GM12878 (cell line): ENCODE data around the gene MCM9. TPM values are rescaled to one million over a fixed set of nuclear protein-coding genes. Genes with fewer than 3 reads are reported as not detected.

Experiments used
- ATAC-seq: fragments of 200-7000 bp; cut with Tn5 transposase; 3 replicates; pipeline ENCODE4 v1.9.1; 2020; ENCODE audit warnings: mild to moderate bottlenecking, moderate library complexity
- BruUV-seq: library from RNA; stranded (reverse); fragments of 400-500 nt; replicated peaks from 2 replicates; lab custom pipeline; 2021; lab: Mats Ljungman, UMichigan
- CTCF ChIA-PET: fragments of 300-600 bp; sonication (Branson Sonifier 250); formaldehyde crosslinking; extraction: SDS; loops from one replicate; lab custom pipeline; 2021; ENCODE audit warnings: inconsistent platforms; lab: Yijun Ruan, JAX
- POLR2A ChIA-PET: fragments of 350-600 bp; formaldehyde crosslinking; extraction: SDS; loops from one replicate; lab custom pipeline; 2021; ENCODE audit warnings: inconsistent platforms; lab: Charles Lee
- RAD21 ChIA-PET: fragments of 300-600 bp; sonication (Branson Sonifier 250); formaldehyde crosslinking; loops from one replicate; lab custom pipeline; 2023; ENCODE audit warnings: antibody characterized with exemption; ENCODE audit not compliant: unreplicated experiment; lab: Charles Lee
- SMC1A ChIA-PET: fragments of 300-600 bp; sonication (Branson Sonifier 250); formaldehyde crosslinking; loops from one replicate; lab custom pipeline; 2023; ENCODE audit not compliant: unreplicated experiment, uncharacterized antibody; lab: Charles Lee
- DNase-seq: peaks from one replicate; pipeline ENCODE4 v3.0.0-alpha.2; 2011; ENCODE audit warnings: low read depth, low spot score
- FAIRE-seq: peaks from 3 replicates; lab custom pipeline; 2011; peaks lifted over from hg19 to GRCh38; lab: Jason Lieb, UNC
- H2AFZ ChIP-seq: 2 replicates; pipeline ENCODE4 v1.6.0; 2011; ENCODE audit warnings: low read depth, low read length, control low read depth; ENCODE audit not compliant: control insufficient read depth
- H3K27ac ChIP-seq: 2 replicates; pipeline ENCODE4 v1.5.1; 2011; ENCODE audit warnings: control low read depth; ENCODE audit not compliant: control insufficient read depth, insufficient read depth
- H3K27me3 ChIP-seq, 2 experiments: replicated peaks in 1 of 2; 2 replicates each; pipeline versions ENCODE4 v1.6.0 to v1.6.1; 2011; ENCODE audit warnings: low read length in 1 of 2; ENCODE audit not compliant: control insufficient read depth in 2 of 2, insufficient read depth in 2 of 2
- H3K36me3 ChIP-seq, 2 experiments: 2 replicates each; pipeline ENCODE4 v1.5.1; 2011; ENCODE audit warnings: low read length in 1 of 2; ENCODE audit not compliant: control insufficient read depth in 2 of 2, insufficient read depth in 2 of 2
- H3K4me1 ChIP-seq: 2 replicates; pipeline ENCODE4 v1.6.1; 2011; ENCODE audit warnings: mild to moderate bottlenecking, low read length, moderate library complexity, mixed read lengths; ENCODE audit not compliant: control insufficient read depth, insufficient read depth
- H3K4me2 ChIP-seq: 2 replicates; pipeline ENCODE4 v1.6.0; 2011; ENCODE audit warnings: control low read depth; ENCODE audit not compliant: control insufficient read depth, insufficient read depth
- H3K4me3 ChIP-seq: fragments of 200-600 bp; sonication (generic); 2 replicates; pipeline ENCODE4 v1.5.1; 2016
- H3K79me2 ChIP-seq: 2 replicates; pipeline ENCODE4 v1.6.0; 2011; ENCODE audit warnings: low read length; ENCODE audit not compliant: control insufficient read depth, insufficient read depth
- H3K9ac ChIP-seq: 2 replicates; pipeline ENCODE4 v1.8.0; 2011; ENCODE audit warnings: low read length, control low read depth, mixed read lengths; ENCODE audit not compliant: control insufficient read depth, insufficient read depth
- H3K9me3 ChIP-seq: replicated peaks from 3 replicates; pipeline ENCODE4 v1.5.1; 2011; ENCODE audit warnings: mild to moderate bottlenecking, low read length; ENCODE audit not compliant: control insufficient read depth, insufficient read depth
- H4K20me1 ChIP-seq: 2 replicates; pipeline ENCODE4 v1.6.0; 2011; ENCODE audit not compliant: control insufficient read depth, insufficient read depth
- ATF2 ChIP-seq: IDR thresholded peaks from 2 replicates; pipeline ENCODE4 v1.6.1; 2012; ENCODE audit warnings: low read length, inconsistent platforms
- CREM ChIP-seq: IDR thresholded peaks from 2 replicates; pipeline ENCODE4 v1.6.1; 2014; ENCODE audit warnings: antibody characterized with exemption, low read depth
- ETV6 ChIP-seq, 2 experiments: fragments of 450-650 bp in 1 of 2; IDR thresholded peaks in 1 of 2; conservative IDR thresholded peaks in 1 of 2; 2 replicates each; pipeline ENCODE4 v1.6.1; 2014; ENCODE audit warnings: antibody characterized with exemption in 1 of 2, borderline replicate concordance in 1 of 2, low read depth in 1 of 2, mild to moderate bottlenecking in 1 of 2, moderate library complexity in 1 of 2
- GABPA ChIP-seq: IDR thresholded peaks from 2 replicates; pipeline ENCODE4 v1.6.1; 2014; ENCODE audit warnings: antibody characterized with exemption, low read depth, mild to moderate bottlenecking, inconsistent platforms
- NFIC ChIP-seq: IDR thresholded peaks from 2 replicates; pipeline ENCODE4 v1.6.1; 2012; ENCODE audit warnings: low read depth, mild to moderate bottlenecking, inconsistent platforms, low read length, moderate library complexity
- NFYB ChIP-seq: IDR thresholded peaks from 2 replicates; pipeline ENCODE4 v1.6.1; 2011; ENCODE audit warnings: low read depth, mild to moderate bottlenecking, low read length, improper control_type of control experiment, moderate library complexity; ENCODE audit not compliant: insufficient read depth
- RUNX3 ChIP-seq: IDR thresholded peaks from 2 replicates; pipeline ENCODE4 v1.6.1; 2012; ENCODE audit warnings: low read length, inconsistent platforms
- SPI1 ChIP-seq: IDR thresholded peaks from 2 replicates; pipeline ENCODE4 v1.6.1; 2011; ENCODE audit warnings: low read depth, mild to moderate bottlenecking, low read length, moderate library complexity, borderline replicate concordance; ENCODE audit not compliant: insufficient read depth
- WRNIP1 ChIP-seq: IDR thresholded peaks from 2 replicates; pipeline ENCODE4 v1.6.1; 2011; ENCODE audit warnings: low read depth, low read length, improper control_type of control experiment, borderline replicate concordance
- WGBS: methylation state at CpG from one replicate; pipeline ENCODE4 v1.1.6; 2016; ENCODE audit warnings: low lambda C conversion rate; ENCODE audit not compliant: insufficient replicate concordance, insufficient coverage; ENCODE audit errors: missing lambda C conversion rate; 5-methylcytosine and 5-hydroxymethylcytosine counted together
- in situ Hi-C: fragments of 300-500 bp; cut with MboI; formaldehyde crosslinking; loops from 9 replicates; pipeline ENCODE4 v1.14.3; 2018; ENCODE audit warnings: mixed read lengths
- intact Hi-C: fragments of 100-400 bp; cut with micrococcal nuclease; formaldehyde crosslinking; loops from one replicate; pipeline ENCODE4 v1.14.2; 2022; ENCODE audit not compliant: unreplicated experiment
- polyA plus RNA-seq, 11 experiments: library from polyadenylated mRNA; depleted of rRNA in 4 of 11; unstranded in 6 of 11; stranded (reverse) in 5 of 11; fragments of >200 nt; fragmentation: Nextera tagmentation in 4 of 11; fragmentation: Illumina TruSeq in 1 of 11; extraction: Ambion mirVana in 4 of 11; extraction: Trizol in 1 of 11; gene quantifications; 1 replicate in 1 of 11; 2 replicates in 10 of 11; pipeline versions ENCODE4 v1.2.1 to v1.2.3, GENCODE V29; 2011 to 2016; ENCODE audit warnings: inconsistent platforms in 2 of 11, missing spikeins in 2 of 11, low read depth in 1 of 11
- total RNA-seq, 4 experiments: library from RNA; depleted of rRNA in 3 of 4; stranded (reverse); fragments of >200 nt in 3 of 4; fragmentation: Illumina TruSeq in 1 of 4; extraction: Trizol in 1 of 4; gene quantifications; 2 replicates each; pipeline versions ENCODE4 v1.2.1 to v1.2.3, GENCODE V29; 2013 to 2021
- TF ChIP-seq, protein P1 (sequence below): fragments of 450-650 bp; IDR thresholded peaks from 2 replicates; pipeline ENCODE4 v1.6.1; 2016; ENCODE audit warnings: mild to moderate bottlenecking
- TF ChIP-seq, protein P2 (sequence below): IDR thresholded peaks from 2 replicates; pipeline ENCODE4 v1.6.1; 2011; ENCODE audit warnings: mild to moderate bottlenecking, low read depth, low read length, moderate library complexity; ENCODE audit not compliant: insufficient replicate concordance
- TF ChIP-seq, protein P3 (sequence below): IDR thresholded peaks from 2 replicates; pipeline ENCODE4 v1.6.1; 2011; ENCODE audit warnings: borderline replicate concordance, low read depth, mild to moderate bottlenecking, moderate library complexity, low read length; ENCODE audit not compliant: insufficient read depth, poor library complexity, severe bottlenecking

MCM9 gene
- total and polyA plus RNA-seq, 10 of the 15 experiments (the other 5 are each of a cell fraction or from before 2014, with no cell fraction given) = 3.4 to 18.5 (median 9.7) TPM

- H3K4me1 ChIP-seq = peaks cover 26% of the 10 kb centered on the region
- POLR2A ChIA-PET = no interaction called here
- H3K4me3 ChIP-seq = peak overlapping the region; percentile 4; the same call in 1 of the 2 replicates
- no TSS peak for BruUV-seq
- ATAC-seq = peak; percentile 94
- no peak for DNase-seq
- peak; percentile 90 for FAIRE-seq
- H3K9me3 ChIP-seq = no peaks in the 10 kb centered on the region; the same call in 1 of the 3 replicates
- TF ChIP-seq, protein P1, sequence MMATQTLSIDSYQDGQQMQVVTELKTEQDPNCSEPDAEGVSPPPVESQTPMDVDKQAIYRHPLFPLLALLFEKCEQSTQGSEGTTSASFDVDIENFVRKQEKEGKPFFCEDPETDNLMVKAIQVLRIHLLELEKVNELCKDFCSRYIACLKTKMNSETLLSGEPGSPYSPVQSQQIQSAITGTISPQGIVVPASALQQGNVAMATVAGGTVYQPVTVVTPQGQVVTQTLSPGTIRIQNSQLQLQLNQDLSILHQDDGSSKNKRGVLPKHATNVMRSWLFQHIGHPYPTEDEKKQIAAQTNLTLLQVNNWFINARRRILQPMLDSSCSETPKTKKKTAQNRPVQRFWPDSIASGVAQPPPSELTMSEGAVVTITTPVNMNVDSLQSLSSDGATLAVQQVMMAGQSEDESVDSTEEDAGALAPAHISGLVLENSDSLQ = peak; percentile 93
- TF ChIP-seq SPI1 (peak; percentile 52; the same call in 1 of the 2 replicates), NFIC (0 out of 2 replicates have a peak, but pooled peaks have one; percentile 38), NFYB (no peak), WRNIP1 (no peak), ETV6 (conservative IDR thresholded peaks at IDR 0.05 in 1 of 2, IDR thresholded peaks at IDR 0.05 in 1 of 2; ENCODE audit: borderline replicate concordance in 1 of 2, low read depth in 1 of 2) (peak in 1 of 2 experiments; percentile 43; a peak in 1 of 4 replicates), CREM (0 out of 2 replicates have a peak, but pooled peaks have one; percentile 10), ATF2 (peak; percentile 28; the same call in 1 of the 2 replicates), RUNX3 (peak; percentile 71), GABPA (0 out of 2 replicates have a peak, but pooled peaks have one; percentile 50)
- TF ChIP-seq, protein P2, sequence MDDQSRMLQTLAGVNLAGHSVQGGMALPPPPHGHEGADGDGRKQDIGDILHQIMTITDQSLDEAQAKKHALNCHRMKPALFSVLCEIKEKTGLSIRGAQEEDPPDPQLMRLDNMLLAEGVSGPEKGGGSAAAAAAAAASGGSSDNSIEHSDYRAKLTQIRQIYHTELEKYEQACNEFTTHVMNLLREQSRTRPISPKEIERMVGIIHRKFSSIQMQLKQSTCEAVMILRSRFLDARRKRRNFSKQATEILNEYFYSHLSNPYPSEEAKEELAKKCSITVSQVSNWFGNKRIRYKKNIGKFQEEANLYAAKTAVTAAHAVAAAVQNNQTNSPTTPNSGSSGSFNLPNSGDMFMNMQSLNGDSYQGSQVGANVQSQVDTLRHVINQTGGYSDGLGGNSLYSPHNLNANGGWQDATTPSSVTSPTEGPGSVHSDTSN = peak; percentile 85
- TF ChIP-seq, protein P3, sequence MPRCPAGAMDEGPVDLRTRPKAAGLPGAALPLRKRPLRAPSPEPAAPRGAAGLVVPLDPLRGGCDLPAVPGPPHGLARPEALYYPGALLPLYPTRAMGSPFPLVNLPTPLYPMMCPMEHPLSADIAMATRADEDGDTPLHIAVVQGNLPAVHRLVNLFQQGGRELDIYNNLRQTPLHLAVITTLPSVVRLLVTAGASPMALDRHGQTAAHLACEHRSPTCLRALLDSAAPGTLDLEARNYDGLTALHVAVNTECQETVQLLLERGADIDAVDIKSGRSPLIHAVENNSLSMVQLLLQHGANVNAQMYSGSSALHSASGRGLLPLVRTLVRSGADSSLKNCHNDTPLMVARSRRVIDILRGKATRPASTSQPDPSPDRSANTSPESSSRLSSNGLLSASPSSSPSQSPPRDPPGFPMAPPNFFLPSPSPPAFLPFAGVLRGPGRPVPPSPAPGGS = no peak
- TF ChIP-seq, all 136 proteins: peak for 9
- in situ Hi-C loops (no loop called here), intact Hi-C loops (loop anchor here (5.0 kb wide), 1 partner anchor 82 kb away; the partner anchor contains the start of gene ASF1A)
- ChIA-PET SMC1A (interaction anchor here (1.4 kb wide), 1 partner anchor 24 kb away, joined by 3 read pairs; no protein-coding TSS in a partner anchor), CTCF (interaction anchor here (0.6 to 1.0 kb wide), 2 partner anchors 9 to 1212 kb away, joined by 3 read pairs; no protein-coding TSS in a partner anchor), RAD21 (no interaction called here)
- Histone ChIP-seq H3K36me3 (peaks cover 0 to 2% of the 10 kb centered on the region in 2 experiments; a peak in 1 of 4 replicates), H3K27me3 (no peaks in the 10 kb centered on the region), H2AFZ (peak overlapping the region; percentile 52), H3K79me2 (no peaks in the 10 kb centered on the region), H3K4me2 (peak overlapping the region; percentile 63), H4K20me1 (no peaks in the 10 kb centered on the region), H3K27ac (peak overlapping the region; percentile 7; the same call in 1 of the 2 replicates), H3K9ac (no peak overlapping the region)
- 23% methylated on average over 4 of the region's 4 CpGs for WGBS
Measured at GRCh38 chr6:118810420-118811027, 124.4 kb downstream of the MCM9 start.
